Cardiac muscle cell (in vitro differentiated cells and primary cell): Measurements from ENCODE around the gene FOXN3. TPM values are rescaled to one million over a fixed set of nuclear protein-coding genes. Genes with fewer than 3 reads are reported as not detected.

Experiments used
- DNase-seq, 2 donors: peaks; one replicate each; pipeline versions ENCODE4 v3.0.0 to v3.0.0-alpha.2; 2010 to 2017; ENCODE audit warnings: low read depth in 1 of 2, low spot score in 1 of 2
- H3K27ac ChIP-seq: fragments of 200-600 bp; sonication (generic); 2 replicates; pipeline ENCODE4 v1.5.1; 2016
- H3K27me3 ChIP-seq: fragments of 200-600 bp; sonication (generic); 2 replicates; pipeline ENCODE4 v1.6.0; 2016; ENCODE audit warnings: control low read depth
- H3K36me3 ChIP-seq: fragments of 200-600 bp; sonication (generic); 2 replicates; pipeline ENCODE4 v1.5.1; 2016; ENCODE audit warnings: control low read depth
- H3K4me1 ChIP-seq: fragments of 200-600 bp; sonication (generic); 2 replicates; pipeline ENCODE4 v1.8.1; 2017; ENCODE audit warnings: low read depth, mild to moderate bottlenecking, mixed run types
- H3K4me3 ChIP-seq: fragments of 200-600 bp; sonication (generic); 2 replicates; pipeline ENCODE4 v1.5.1; 2016; ENCODE audit warnings: mild to moderate bottlenecking
- H3K9me3 ChIP-seq: fragments of 200-600 bp; sonication (generic); 2 replicates; pipeline ENCODE4 v1.5.1; 2017; ENCODE audit warnings: low read depth, mild to moderate bottlenecking, control low read depth
- polyA plus RNA-seq: library from polyadenylated mRNA; unstranded; fragments of >200 nt; fragmentation: Nextera tagmentation; extraction: Ambion mirVana; gene quantifications from 2 replicates; pipeline ENCODE4 v1.2.1, GENCODE V29; 2016
- total RNA-seq: library from RNA; depleted of rRNA; stranded (reverse); fragments of >200 nt; gene quantifications from 2 replicates; pipeline ENCODE4 v1.2.3, GENCODE V29; 2016
- TF ChIP-seq, protein P1 (sequence below): IDR thresholded peaks from 2 replicates; pipeline ENCODE4 v1.5.1; 2012; ENCODE audit warnings: low read depth, mild to moderate bottlenecking, low read length

FOXN3 gene
- total and polyA plus RNA-seq, 2 experiments from 2014 or later, result 43.8 to 74.8 TPM

DNA sequence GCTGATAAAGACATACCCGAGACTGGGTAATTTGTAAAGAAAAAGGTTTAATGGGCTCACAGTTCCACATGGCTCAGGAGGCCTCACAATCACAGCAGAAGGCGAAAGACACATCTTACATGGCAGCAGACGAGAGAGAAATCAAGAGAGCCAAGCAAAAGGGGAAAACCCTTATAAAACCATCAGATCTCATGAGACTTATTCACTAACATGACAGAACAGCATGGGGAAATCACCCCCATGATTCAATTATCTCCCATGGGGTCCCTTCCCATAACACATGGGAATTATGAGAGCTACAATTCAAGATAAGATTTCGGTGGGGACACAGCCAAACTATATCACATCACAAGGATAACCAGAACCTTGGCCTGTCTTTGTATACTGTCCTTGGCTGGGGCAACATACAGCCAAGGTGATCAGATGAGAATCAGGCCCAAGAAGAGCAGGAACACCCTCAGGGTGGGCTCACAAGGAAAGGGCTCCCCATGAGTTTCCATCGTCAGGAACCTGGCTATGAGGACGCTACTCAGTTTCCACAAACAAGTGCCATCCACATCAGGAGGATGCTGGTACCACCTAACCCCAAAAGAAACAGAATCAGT, 152.7 kb downstream of the FOXN3 start:
- H3K36me3 ChIP-seq, result no peaks in the 10 kb centered on the region
- no peak overlapping the region for H3K27ac ChIP-seq
- H3K4me3 ChIP-seq, result no peak overlapping the region
- no peaks in the 10 kb centered on the region for H3K9me3 ChIP-seq
- DNase-seq, result no peak
- H3K4me1 ChIP-seq, result peaks cover 26% of the 10 kb centered on the region
- H3K27me3 ChIP-seq, result no peaks in the 10 kb centered on the region
- TF ChIP-seq, protein P1, sequence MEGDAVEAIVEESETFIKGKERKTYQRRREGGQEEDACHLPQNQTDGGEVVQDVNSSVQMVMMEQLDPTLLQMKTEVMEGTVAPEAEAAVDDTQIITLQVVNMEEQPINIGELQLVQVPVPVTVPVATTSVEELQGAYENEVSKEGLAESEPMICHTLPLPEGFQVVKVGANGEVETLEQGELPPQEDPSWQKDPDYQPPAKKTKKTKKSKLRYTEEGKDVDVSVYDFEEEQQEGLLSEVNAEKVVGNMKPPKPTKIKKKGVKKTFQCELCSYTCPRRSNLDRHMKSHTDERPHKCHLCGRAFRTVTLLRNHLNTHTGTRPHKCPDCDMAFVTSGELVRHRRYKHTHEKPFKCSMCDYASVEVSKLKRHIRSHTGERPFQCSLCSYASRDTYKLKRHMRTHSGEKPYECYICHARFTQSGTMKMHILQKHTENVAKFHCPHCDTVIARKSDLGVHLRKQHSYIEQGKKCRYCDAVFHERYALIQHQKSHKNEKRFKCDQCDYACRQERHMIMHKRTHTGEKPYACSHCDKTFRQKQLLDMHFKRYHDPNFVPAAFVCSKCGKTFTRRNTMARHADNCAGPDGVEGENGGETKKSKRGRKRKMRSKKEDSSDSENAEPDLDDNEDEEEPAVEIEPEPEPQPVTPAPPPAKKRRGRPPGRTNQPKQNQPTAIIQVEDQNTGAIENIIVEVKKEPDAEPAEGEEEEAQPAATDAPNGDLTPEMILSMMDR, result no peak

DNA sequence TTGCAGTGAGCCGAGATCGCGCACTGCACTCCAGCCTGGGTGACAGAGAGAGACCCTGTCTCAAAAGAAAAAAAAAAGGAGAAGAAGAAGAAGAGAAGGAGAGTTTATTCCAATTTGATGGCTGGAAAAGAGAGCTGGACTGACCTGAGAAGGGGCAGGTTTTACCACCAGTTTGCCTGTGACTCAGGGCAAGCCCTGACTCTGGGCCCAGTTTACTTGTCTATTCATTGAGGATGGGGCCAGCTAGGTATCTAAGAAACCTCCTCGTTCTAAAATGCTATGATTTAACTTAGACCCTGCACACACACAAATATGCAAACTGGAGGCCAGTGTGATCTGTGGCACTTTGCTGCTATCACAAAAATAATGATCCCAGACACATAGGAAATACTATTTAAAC, 155.0 kb downstream of the FOXN3 start:
- Histone ChIP-seq H3K4me1 (peaks cover 3% of the 10 kb centered on the region), H3K27me3 (no peaks in the 10 kb centered on the region), H3K27ac (no peak overlapping the region), H3K4me3 (no peak overlapping the region), H3K36me3 (no peaks in the 10 kb centered on the region), H3K9me3 (no peaks in the 10 kb centered on the region)
- no peak for DNase-seq
- TF ChIP-seq, protein P1, result no peak

DNA sequence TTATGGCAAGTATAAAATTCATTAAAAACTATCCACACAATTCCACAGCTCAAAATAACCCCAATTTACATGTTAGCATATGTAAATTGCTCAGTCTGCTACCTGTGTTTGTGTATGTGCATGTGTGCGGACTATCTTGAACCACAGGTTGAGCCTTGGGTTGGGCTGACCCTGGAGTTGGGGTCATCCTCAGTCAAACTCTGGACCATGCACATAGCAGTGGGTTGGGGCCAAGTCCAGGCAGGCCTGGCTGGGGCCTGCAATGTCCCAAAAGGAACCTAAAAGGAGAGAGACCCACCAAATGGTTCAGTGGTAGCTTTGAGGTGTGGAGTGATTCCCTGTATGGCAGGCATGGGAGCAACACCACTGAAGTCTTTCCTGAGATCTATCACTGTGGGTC, 156.1 kb downstream of the FOXN3 start:
- Histone ChIP-seq H3K9me3 (no peaks in the 10 kb centered on the region), H3K4me3 (no peak overlapping the region), H3K27me3 (no peaks in the 10 kb centered on the region), H3K36me3 (no peaks in the 10 kb centered on the region), H3K27ac (no peak overlapping the region), H3K4me1 (no peaks in the 10 kb centered on the region)
- TF ChIP-seq, protein P1, result no peak
- no peak for DNase-seq

- Histone ChIP-seq H3K27ac (no peak overlapping the region), H3K27me3 (no peaks in the 10 kb centered on the region), H3K4me3 (no peak overlapping the region), H3K4me1 (no peaks in the 10 kb centered on the region), H3K36me3 (no peaks in the 10 kb centered on the region), H3K9me3 (no peaks in the 10 kb centered on the region)
- TF ChIP-seq, protein P1, result no peak
- no peak for DNase-seq
Measured at GRCh38 chr14:89259951-89260609, 157.0 kb downstream of the FOXN3 start.

GRCh38 chr14:89258728-89259273, 158.2 kb downstream of the FOXN3 start:
- H3K4me1 ChIP-seq, result no peaks in the 10 kb centered on the region
- H3K36me3 ChIP-seq, result no peaks in the 10 kb centered on the region
- TF ChIP-seq, protein P1, result no peak
- no peak for DNase-seq
- H3K27ac ChIP-seq, result no peak overlapping the region
- no peak overlapping the region for H3K4me3 ChIP-seq
- no peaks in the 10 kb centered on the region for H3K27me3 ChIP-seq
- no peaks in the 10 kb centered on the region for H3K9me3 ChIP-seq
